Adipocyte (in vitro differentiated cells): ENCODE measurements around the gene GP1BB.
"Not testable (repeated sequence)": the region's sequence is repeated elsewhere in the genome, so short reads cannot be mapped to it uniquely, and the experiment has no call there.

Source experiments
- DNase-seq: peaks from one replicate; pipeline ENCODE4 v3.0.0-alpha.2; 2015; ENCODE audit warnings: low read depth
- H3K27me3 ChIP-seq: replicated peaks from 2 replicates; pipeline ENCODE4 v1.7.0; 2013; ENCODE audit warnings: mild to moderate bottlenecking, low read length, moderate library complexity; ENCODE audit not compliant: control insufficient read depth, insufficient read depth
- H3K36me3 ChIP-seq: 2 replicates; pipeline ENCODE4 v1.7.0; 2013; ENCODE audit warnings: low read length, mild to moderate bottlenecking, moderate library complexity; ENCODE audit not compliant: control insufficient read depth, insufficient read depth, severe bottlenecking
- H3K4me1 ChIP-seq: 2 replicates; pipeline ENCODE4 v1.7.0; 2013; ENCODE audit warnings: mild to moderate bottlenecking, low read length, moderate library complexity; ENCODE audit not compliant: control insufficient read depth, insufficient read depth
- H3K4me3 ChIP-seq: 2 replicates; pipeline ENCODE4 v1.7.0; 2013; ENCODE audit warnings: mild to moderate bottlenecking, low read length, moderate library complexity
- H3K9ac ChIP-seq: 2 replicates; pipeline ENCODE4 v1.7.0; 2013; ENCODE audit warnings: mild to moderate bottlenecking, low read length, moderate library complexity
- H3K9me3 ChIP-seq: 2 replicates; pipeline ENCODE4 v1.7.0; 2013; ENCODE audit warnings: mild to moderate bottlenecking, low read length, moderate library complexity; ENCODE audit not compliant: control insufficient read depth

Gene GP1BB

GRCh38 chr22:19723232-19723982 lies at the start of gene GP1BB:
TSS of gene GP1BB (plus strand) at chr22:19723539. CDS start at chr22:19723570, 31 bp downstream.
- Histone ChIP-seq H3K4me1 (peaks cover 4% of the 10 kb centered on the region), H3K9ac (no peak within 1 kb of the TSS), H3K36me3 (no peaks in the 10 kb centered on the region), H3K9me3 (no peaks in the 10 kb centered on the region), H3K27me3 (peaks cover 5% of the 10 kb centered on the region), H3K4me3 (no peak within 1 kb of the TSS)
- DNase-seq: no peak

- Histone ChIP-seq H3K36me3 (no peaks in the 10 kb centered on the region), H3K4me1 (no peaks in the 10 kb centered on the region), H3K9me3 (peaks cover 13% of the 10 kb centered on the region), H3K4me3 (no peak overlapping the region), H3K9ac (no peak overlapping the region), H3K27me3 (peaks cover 23% of the 10 kb centered on the region)
- no peak for DNase-seq
Observed at GRCh38 chr22:19673660-19674059, 49.7 kb upstream of the GP1BB start.

GRCh38 chr22:19674129-19674928 lies 49.0 kb upstream of the GP1BB start:
- Histone ChIP-seq H3K27me3 (peaks cover 20% of the 10 kb centered on the region), H3K36me3 (no peaks in the 10 kb centered on the region), H3K9ac (no peak overlapping the region), H3K4me3 (no peak overlapping the region), H3K4me1 (no peaks in the 10 kb centered on the region), H3K9me3 (peaks cover 13% of the 10 kb centered on the region)
- DNase-seq: no peak

- peaks cover 23% of the 10 kb centered on the region for H3K27me3 ChIP-seq
- H3K9ac ChIP-seq: no peak overlapping the region
- H3K4me3 ChIP-seq: no peak overlapping the region
- H3K4me1 ChIP-seq: no peaks in the 10 kb centered on the region
- H3K9me3 ChIP-seq: peaks cover 13% of the 10 kb centered on the region
- no peak for DNase-seq
- H3K36me3 ChIP-seq: no peaks in the 10 kb centered on the region
Observed at GRCh38 chr22:19674929-19675253, 48.4 kb upstream of the GP1BB start.

- H3K9me3 ChIP-seq: peaks cover 13% of the 10 kb centered on the region
- H3K27me3 ChIP-seq: peaks cover 29% of the 10 kb centered on the region
- H3K4me1 ChIP-seq: no peaks in the 10 kb centered on the region
- H3K4me3 ChIP-seq: no peak overlapping the region
- no peak overlapping the region for H3K9ac ChIP-seq
- DNase-seq: no peak
- H3K36me3 ChIP-seq: no peaks in the 10 kb centered on the region
Observed at GRCh38 chr22:19675428-19675827, 47.9 kb upstream of the GP1BB start.

- H3K9ac ChIP-seq, H3K4me1 ChIP-seq, DNase-seq, H3K4me3 ChIP-seq, H3K9me3 ChIP-seq, H3K36me3 ChIP-seq: not testable (repeated sequence)
- H3K27me3 ChIP-seq: peaks cover 36% of the 10 kb centered on the region
Observed at GRCh38 chr22:19676437-19676836, 46.9 kb upstream of the GP1BB start.

GRCh38 chr22:19678949-19679521 lies 44.3 kb upstream of the GP1BB start:
- H3K4me1 ChIP-seq: no peaks in the 10 kb centered on the region
- peaks cover 14% of the 10 kb centered on the region for H3K9me3 ChIP-seq
- H3K4me3 ChIP-seq: no peak overlapping the region
- DNase-seq: no peak
- peaks cover 60% of the 10 kb centered on the region for H3K27me3 ChIP-seq
- H3K9ac ChIP-seq: no peak overlapping the region
- H3K36me3 ChIP-seq: no peaks in the 10 kb centered on the region

- H3K4me3 ChIP-seq: no peak overlapping the region
- H3K36me3 ChIP-seq: no peaks in the 10 kb centered on the region
- peak; percentile 41 for DNase-seq
- H3K9me3 ChIP-seq: peaks cover 14% of the 10 kb centered on the region
- H3K9ac ChIP-seq: no peak overlapping the region
- peaks cover 57% of the 10 kb centered on the region for H3K27me3 ChIP-seq
- no peaks in the 10 kb centered on the region for H3K4me1 ChIP-seq
Observed at GRCh38 chr22:19679522-19680101, 43.7 kb upstream of the GP1BB start.

- no peak overlapping the region for H3K9ac ChIP-seq
- peaks cover 14% of the 10 kb centered on the region for H3K9me3 ChIP-seq
- no peak for DNase-seq
- no peaks in the 10 kb centered on the region for H3K4me1 ChIP-seq
- H3K4me3 ChIP-seq: no peak overlapping the region
- no peaks in the 10 kb centered on the region for H3K36me3 ChIP-seq
- H3K27me3 ChIP-seq: peaks cover 52% of the 10 kb centered on the region
Observed at GRCh38 chr22:19680287-19680881, 43.0 kb upstream of the GP1BB start.

- Histone ChIP-seq H3K4me1 (no peaks in the 10 kb centered on the region), H3K9ac (no peak overlapping the region)
Observed at GRCh38 chr22:19680911-19681862, 42.2 kb upstream of the GP1BB start.

More at GRCh38 chr22:19680911-19681862, 42.2 kb upstream of the GP1BB start:
- DNase-seq: no peak
- Histone ChIP-seq H3K27me3 (peaks cover 45% of the 10 kb centered on the region), H3K9me3 (peaks cover 14% of the 10 kb centered on the region), H3K36me3 (no peaks in the 10 kb centered on the region), H3K4me3 (no peak overlapping the region)
